HCT116 (cell line): ENCODE measurements around the gene ABCG1. TPM values are rescaled to one million over a fixed set of nuclear protein-coding genes. Genes with fewer than 3 reads are reported as not detected.

ENCODE experiments used
- ATAC-seq: fragments of 200-7000 bp; cut with Tn5 transposase; 2 replicates; pipeline ENCODE4 v1.9.1; 2020; ENCODE audit warnings: mild to moderate bottlenecking, moderate library complexity
- BruUV-seq: library from RNA; stranded (reverse); fragments of 400-500 nt; replicated peaks from 2 replicates; lab custom pipeline; 2021; lab: Mats Ljungman, UMichigan
- CTCF ChIA-PET: fragments of 300-600 bp; sonication (Branson Sonifier 250); formaldehyde crosslinking; loops from one replicate; lab custom pipeline; 2021; ENCODE audit warnings: antibody characterized with exemption; lab: Charles Lee
- POLR2A ChIA-PET: fragments of 300-600, 350-600 bp; sonication (Branson Sonifier 250); formaldehyde crosslinking; loops from one replicate; lab custom pipeline; 2021; ENCODE audit warnings: antibody characterized with exemption; lab: Charles Lee
- RAD21 ChIA-PET, 2 experiments: fragments of 300-600 bp; sonication (Branson Sonifier 250); formaldehyde crosslinking; loops; one replicate each; lab custom pipeline; 2023; ENCODE audit warnings: low total read pairs in 2 of 2; ENCODE audit not compliant: uncharacterized antibody in 2 of 2, unreplicated experiment in 2 of 2, low non-redundant PET in 1 of 2; lab: Charles Lee
- DNase-seq: peaks from one replicate; pipeline ENCODE4 v3.0.0-alpha.2; 2010; ENCODE audit warnings: low read depth, low spot score
- H2AFZ ChIP-seq: fragments of 200-600 bp; shearing (Covaris generic), sonication (generic); 2 replicates; pipeline ENCODE4 v1.6.1; 2017; ENCODE audit warnings: low read depth, mixed run types, mixed read lengths, antibody characterized with exemption, low read length; ENCODE audit not compliant: poor library complexity, severe bottlenecking
- H3K27ac ChIP-seq: 2 replicates; pipeline ENCODE4 v1.5.1; 2012; ENCODE audit warnings: low read depth, low read length
- H3K27me3 ChIP-seq: fragments of 200-600 bp; sonication (generic); 2 replicates; pipeline ENCODE4 v1.6.1; 2016; ENCODE audit warnings: mixed run types, low read length, mixed read lengths; ENCODE audit not compliant: insufficient read depth
- H3K36me3 ChIP-seq, 2 experiments: fragments of 200-500 bp in 1 of 2; fragments of 200-600 bp in 1 of 2; sonication (Bioruptor generic) in 1 of 2; sonication (generic) in 1 of 2; 2 replicates each; pipeline versions ENCODE4 v1.5.1 to v1.6.1; 2014 to 2016; ENCODE audit warnings: low read length in 2 of 2, inconsistent platforms in 1 of 2, mixed read lengths in 1 of 2, mixed run types in 1 of 2; ENCODE audit not compliant: insufficient read depth in 2 of 2, control insufficient read depth in 1 of 2
- H3K4me1 ChIP-seq, 2 experiments: fragments of 200-600 bp in 1 of 2; sonication (generic) in 1 of 2; 2 replicates each; pipeline versions ENCODE4 v1.5.1 to v1.6.1; 2012 to 2017; ENCODE audit warnings: low read length in 2 of 2, inconsistent platforms in 1 of 2, mild to moderate bottlenecking in 1 of 2, mixed read lengths in 1 of 2, mixed run types in 1 of 2, moderate library complexity in 1 of 2; ENCODE audit not compliant: insufficient read depth in 2 of 2, control insufficient read depth in 1 of 2
- H3K4me2 ChIP-seq: fragments of 200-600 bp; sonication (generic); 2 replicates; pipeline ENCODE4 v1.6.1; 2017; ENCODE audit warnings: mixed run types, low read length, mixed read lengths
- H3K4me3 ChIP-seq, 2 experiments: fragments of 200-600 bp in 1 of 2; sonication (generic) in 1 of 2; replicated peaks in 1 of 2; 2 replicates each; pipeline ENCODE4 v1.5.1; 2011 to 2016; ENCODE audit warnings: low read length in 2 of 2, control low read depth in 1 of 2, low read depth in 1 of 2, mild to moderate bottlenecking in 1 of 2, mixed read lengths in 1 of 2, mixed run types in 1 of 2
- H3K79me2 ChIP-seq: fragments of 200-600 bp; sonication (generic); 2 replicates; pipeline ENCODE4 v1.6.1; 2017; ENCODE audit warnings: mild to moderate bottlenecking, mixed run types, low read length, moderate library complexity, mixed read lengths; ENCODE audit not compliant: insufficient read depth
- H3K9ac ChIP-seq: fragments of 200-600 bp; sonication (generic); 2 replicates; pipeline ENCODE4 v1.6.1; 2016; ENCODE audit warnings: low read length, mixed read lengths
- H3K9me2 ChIP-seq: fragments of 200-600 bp; sonication (generic), shearing (Covaris generic); 2 replicates; pipeline ENCODE4 v1.6.1; 2017; ENCODE audit warnings: mixed run types, mild to moderate bottlenecking, moderate library complexity; ENCODE audit not compliant: insufficient read depth
- H3K9me3 ChIP-seq, 2 experiments: fragments of 200-500 bp in 1 of 2; fragments of 200-600 bp in 1 of 2; sonication (Bioruptor generic) in 1 of 2; sonication (generic) in 1 of 2; 2 replicates each; pipeline ENCODE4 v1.6.1; 2014 to 2017; ENCODE audit warnings: low read length in 2 of 2, mixed read lengths in 2 of 2, inconsistent platforms in 1 of 2, low read depth in 1 of 2, mild to moderate bottlenecking in 1 of 2, mixed run types in 1 of 2, moderate library complexity in 1 of 2; ENCODE audit not compliant: control insufficient read depth in 1 of 2, insufficient read depth in 1 of 2
- H4K20me1 ChIP-seq: fragments of 200-600 bp; sonication (generic), shearing (Covaris generic); 2 replicates; pipeline ENCODE4 v1.6.1; 2017; ENCODE audit warnings: mixed run types, mild to moderate bottlenecking, moderate library complexity; ENCODE audit not compliant: insufficient read depth
- CEBPB ChIP-seq: IDR thresholded peaks from 2 replicates; pipeline ENCODE4 v1.6.1; 2012; ENCODE audit warnings: low read depth
- EGR1 ChIP-seq: IDR thresholded peaks from 2 replicates; pipeline ENCODE4 v1.6.1; 2012; ENCODE audit warnings: low read depth
- ELF1 ChIP-seq: IDR thresholded peaks from 2 replicates; pipeline ENCODE4 v1.6.1; 2012; ENCODE audit warnings: low read depth, borderline replicate concordance
- EZH2phosphoT487 ChIP-seq: fragments of 200-600 bp; IDR thresholded peaks from 2 replicates; pipeline ENCODE4 v1.6.1; 2018; ENCODE audit warnings: antibody characterized with exemption, borderline replicate concordance
- FOSL1 ChIP-seq: IDR thresholded peaks from 2 replicates; pipeline ENCODE4 v1.6.1; 2012; ENCODE audit warnings: low read depth
- JUND ChIP-seq: IDR thresholded peaks from 2 replicates; pipeline ENCODE4 v1.6.1; 2012
- POLR2A ChIP-seq: IDR thresholded peaks from 2 replicates; pipeline ENCODE4 v1.7.0; 2011; ENCODE audit warnings: borderline replicate concordance; ENCODE audit not compliant: insufficient read depth, insufficient read length; ENCODE audit errors: extremely low read depth
- POLR2AphosphoS5 ChIP-seq: IDR thresholded peaks from 2 replicates; pipeline ENCODE4 v1.6.1; 2011; ENCODE audit warnings: mild to moderate bottlenecking, low read depth, low read length, moderate library complexity
- RAD21 ChIP-seq: IDR thresholded peaks from 2 replicates; pipeline ENCODE4 v1.6.1; 2012; ENCODE audit warnings: low read depth, mild to moderate bottlenecking
- SP1 ChIP-seq: IDR thresholded peaks from 2 replicates; pipeline ENCODE4 v1.6.1; 2012; ENCODE audit warnings: low read depth
- SRF ChIP-seq: IDR thresholded peaks from 2 replicates; pipeline ENCODE4 v1.6.1; 2012; ENCODE audit warnings: low read depth
- TCF7L2 ChIP-seq: IDR thresholded peaks from 2 replicates; pipeline ENCODE4 v1.7.0; 2011; ENCODE audit warnings: borderline replicate concordance, inconsistent platforms; ENCODE audit not compliant: insufficient read depth, insufficient read length; ENCODE audit errors: extremely low read depth
- YY1 ChIP-seq: IDR thresholded peaks from 2 replicates; pipeline ENCODE4 v1.6.1; 2011; ENCODE audit warnings: low read length, low read depth, moderate library complexity, mild to moderate bottlenecking; ENCODE audit not compliant: insufficient replicate concordance; ENCODE audit errors: extremely low read depth
- ZFX ChIP-seq: fragments of 450-650 bp; IDR thresholded peaks from 2 replicates; pipeline ENCODE4 v1.6.1; 2017
- ZNF274 ChIP-seq: fragments of 200-500 bp; sonication (Bioruptor generic); IDR thresholded peaks from 2 replicates; pipeline ENCODE4 v1.6.1; 2014; ENCODE audit warnings: mild to moderate bottlenecking, low read depth, low read length, inconsistent platforms
- intact Hi-C: fragments of 100-400 bp; cut with micrococcal nuclease; formaldehyde crosslinking; loops from 2 replicates; pipeline ENCODE4 v1.10.0; 2022
- total RNA-seq: library from RNA; stranded (reverse); gene quantifications from one replicate; pipeline ENCODE4 v1.2.1, GENCODE V29; 2021; ENCODE audit not compliant: unreplicated experiment
- TF ChIP-seq, protein P1 (sequence below), 3 experiments: fragments of 200-600 bp in 1 of 3; sonication (generic) in 1 of 3; IDR thresholded peaks in 2 of 3; conservative IDR thresholded peaks in 1 of 3; 2 replicates each; pipeline ENCODE4 v1.5.1; 2012 to 2017; ENCODE audit warnings: low read depth in 2 of 3, low read length in 2 of 3, antibody characterized with exemption in 1 of 3, borderline replicate concordance in 1 of 3, control low read depth in 1 of 3, mild to moderate bottlenecking in 1 of 3, mixed read lengths in 1 of 3, mixed run types in 1 of 3, moderate library complexity in 1 of 3; ENCODE audit not compliant: insufficient read depth in 1 of 3
- TF ChIP-seq, protein P2 (sequence below): IDR thresholded peaks from 2 replicates; pipeline ENCODE4 v1.6.1; 2012
- TF ChIP-seq, protein P3 (sequence below): IDR thresholded peaks from 2 replicates; pipeline ENCODE4 v1.6.1; 2012

Gene ABCG1
- total RNA-seq, 1 experiment from 2014 or later, result 1.6 TPM

DNA sequence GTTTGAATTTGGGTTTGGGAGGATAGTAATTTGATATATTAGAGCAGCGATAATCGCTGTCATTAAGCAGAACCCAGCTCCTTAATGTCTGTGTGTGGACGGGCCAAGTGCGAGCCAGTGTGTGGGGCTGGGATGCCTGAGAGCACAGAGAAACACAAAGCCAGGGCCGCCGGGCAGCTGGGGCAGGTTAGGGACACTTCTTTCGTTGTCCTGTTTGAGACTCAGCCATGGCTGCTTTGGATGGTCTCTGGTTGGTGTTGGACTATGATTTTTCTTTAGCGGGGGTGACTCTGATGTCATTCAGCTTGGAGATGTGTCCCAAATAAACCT is 33.4 kb downstream of the ABCG1 start:
- Histone ChIP-seq H4K20me1 (no peaks in the 10 kb centered on the region), H3K27ac (no peak overlapping the region), H3K27me3 (peaks cover 9% of the 10 kb centered on the region), H3K4me3 (no peak overlapping the region), H3K9me2 (no peaks in the 10 kb centered on the region), H3K9ac (no peak overlapping the region), H2AFZ (no peak overlapping the region), H3K36me3 (no peaks in the 10 kb centered on the region), H3K4me2 (no peak overlapping the region), H3K4me1 (no peaks in the 10 kb centered on the region), H3K79me2 (no peaks in the 10 kb centered on the region), H3K9me3 (no peaks in the 10 kb centered on the region)
- no TSS peak for BruUV-seq
- ChIA-PET RAD21 (no interaction called here), CTCF (no interaction called here), POLR2A (no interaction called here)
- intact Hi-C loops, result no loop called here
- TF ChIP-seq, protein P1, sequence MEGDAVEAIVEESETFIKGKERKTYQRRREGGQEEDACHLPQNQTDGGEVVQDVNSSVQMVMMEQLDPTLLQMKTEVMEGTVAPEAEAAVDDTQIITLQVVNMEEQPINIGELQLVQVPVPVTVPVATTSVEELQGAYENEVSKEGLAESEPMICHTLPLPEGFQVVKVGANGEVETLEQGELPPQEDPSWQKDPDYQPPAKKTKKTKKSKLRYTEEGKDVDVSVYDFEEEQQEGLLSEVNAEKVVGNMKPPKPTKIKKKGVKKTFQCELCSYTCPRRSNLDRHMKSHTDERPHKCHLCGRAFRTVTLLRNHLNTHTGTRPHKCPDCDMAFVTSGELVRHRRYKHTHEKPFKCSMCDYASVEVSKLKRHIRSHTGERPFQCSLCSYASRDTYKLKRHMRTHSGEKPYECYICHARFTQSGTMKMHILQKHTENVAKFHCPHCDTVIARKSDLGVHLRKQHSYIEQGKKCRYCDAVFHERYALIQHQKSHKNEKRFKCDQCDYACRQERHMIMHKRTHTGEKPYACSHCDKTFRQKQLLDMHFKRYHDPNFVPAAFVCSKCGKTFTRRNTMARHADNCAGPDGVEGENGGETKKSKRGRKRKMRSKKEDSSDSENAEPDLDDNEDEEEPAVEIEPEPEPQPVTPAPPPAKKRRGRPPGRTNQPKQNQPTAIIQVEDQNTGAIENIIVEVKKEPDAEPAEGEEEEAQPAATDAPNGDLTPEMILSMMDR (IDR thresholded peaks at IDR 0.05 in 2 of 3, conservative IDR thresholded peaks at IDR 0.05 in 1 of 3; ENCODE audit: borderline replicate concordance in 1 of 3, insufficient read depth in 1 of 3, low read depth in 2 of 3, low read length in 2 of 3), result no peak
- ATAC-seq, result no peak
- no peak for DNase-seq

DNA sequence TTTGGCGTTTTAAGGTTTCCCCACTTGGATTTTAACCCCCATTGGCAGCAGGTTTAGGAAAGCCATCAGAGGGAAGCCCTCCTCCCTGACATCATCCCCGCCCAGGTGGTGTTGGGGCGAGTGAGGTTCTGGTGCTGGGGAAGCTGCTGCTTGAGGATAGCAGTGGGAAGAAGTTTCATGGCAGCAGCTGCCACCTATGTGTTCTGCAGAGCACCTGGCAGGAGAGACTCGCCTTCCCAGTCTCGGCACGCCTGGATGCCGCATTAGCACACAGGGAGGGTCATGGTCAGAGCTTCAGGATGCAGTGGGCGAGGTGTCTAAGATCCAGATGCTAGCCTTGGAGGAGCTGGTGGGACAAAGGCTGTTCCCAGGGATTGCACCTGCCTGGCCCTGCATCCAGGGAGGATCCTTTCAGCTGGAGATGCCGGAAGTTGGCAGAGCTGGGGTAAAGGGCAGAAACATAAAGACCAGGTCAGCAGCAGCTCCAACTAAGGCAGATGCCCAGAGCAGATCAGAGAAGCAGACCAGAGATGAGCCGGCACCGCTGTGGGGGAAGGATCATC is 33.9 kb downstream of the ABCG1 start:
- Histone ChIP-seq H3K9me2 (no peaks in the 10 kb centered on the region), H2AFZ (no peak overlapping the region), H3K27ac (no peak overlapping the region), H4K20me1 (no peaks in the 10 kb centered on the region), H3K36me3 (no peaks in the 10 kb centered on the region), H3K79me2 (no peaks in the 10 kb centered on the region), H3K4me3 (no peak overlapping the region), H3K9me3 (no peaks in the 10 kb centered on the region), H3K27me3 (peaks cover 9% of the 10 kb centered on the region), H3K4me2 (no peak overlapping the region), H3K9ac (no peak overlapping the region), H3K4me1 (no peaks in the 10 kb centered on the region)
- CTCF ChIA-PET, result no interaction called here
- no peak for TF ChIP-seq EZH2phosphoT487
- TF ChIP-seq JUND, result no peak
- no peak for TF ChIP-seq ELF1
- TF ChIP-seq FOSL1, result no peak
- TF ChIP-seq POLR2A, result no peak
- no peak for TF ChIP-seq SRF
- TF ChIP-seq YY1, result no peak
- TF ChIP-seq ZNF274, result no peak
- TF ChIP-seq RAD21, result no peak
- no peak for TF ChIP-seq SP1
- no peak for TF ChIP-seq CEBPB
- no peak for TF ChIP-seq EGR1
- no peak for TF ChIP-seq POLR2AphosphoS5
- TF ChIP-seq, protein P2, sequence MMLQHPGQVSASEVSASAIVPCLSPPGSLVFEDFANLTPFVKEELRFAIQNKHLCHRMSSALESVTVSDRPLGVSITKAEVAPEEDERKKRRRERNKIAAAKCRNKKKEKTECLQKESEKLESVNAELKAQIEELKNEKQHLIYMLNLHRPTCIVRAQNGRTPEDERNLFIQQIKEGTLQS, result no peak
- no peak for TF ChIP-seq ZFX
- TF ChIP-seq TCF7L2, result no peak
- TF ChIP-seq, protein P1 (IDR thresholded peaks at IDR 0.05 in 2 of 3, conservative IDR thresholded peaks at IDR 0.05 in 1 of 3; ENCODE audit: borderline replicate concordance in 1 of 3, insufficient read depth in 1 of 3, low read depth in 2 of 3, low read length in 2 of 3), result no peak
- TF ChIP-seq, protein P3, sequence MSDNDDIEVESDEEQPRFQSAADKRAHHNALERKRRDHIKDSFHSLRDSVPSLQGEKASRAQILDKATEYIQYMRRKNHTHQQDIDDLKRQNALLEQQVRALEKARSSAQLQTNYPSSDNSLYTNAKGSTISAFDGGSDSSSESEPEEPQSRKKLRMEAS, result no peak
- BruUV-seq, result no TSS peak
- POLR2A ChIA-PET, result no interaction called here
- ATAC-seq, result no peak
- intact Hi-C loops, result no loop called here
- RAD21 ChIA-PET, result no interaction called here
- no peak for DNase-seq
